Measurements from ENCODE around the gene CWC27. TPM values are rescaled to one million over a fixed set of nuclear protein-coding genes. Genes with fewer than 3 reads are reported as not detected.

CWC27 gene
- total and polyA plus RNA-seq, 9 of the 15 experiments (the other 6 are each of a cell fraction or from before 2014, with no cell fraction given) = 19.7 to 49.3 (median 38.3) TPM

GRCh38 chr5:64880821-64881220, 112.1 kb downstream of the CWC27 start (continued):
- TF ChIP-seq CUX1 (CRISPR knock-in tag; IDR thresholded peaks at IDR 0.05) = no peak
- TF ChIP-seq ETV5 (CRISPR knock-in tag; IDR thresholded peaks at IDR 0.05; ENCODE audit: low read depth) = no peak
- TF ChIP-seq XRCC3 (IDR thresholded peaks at IDR 0.05) = no peak
- no peak for TF ChIP-seq EP300 (IDR thresholded peaks at IDR 0.05; ENCODE audit: low read length)
- no peak for TF ChIP-seq CEBPZ (IDR thresholded peaks at IDR 0.05; ENCODE audit: borderline replicate concordance, low read depth, low read length)
- no peak for TF ChIP-seq ARID4B (CRISPR knock-in tag; IDR thresholded peaks at IDR 0.05)
- TF ChIP-seq CTBP1 (IDR thresholded peaks at IDR 0.05; ENCODE audit: borderline replicate concordance) = no peak

Measured in K562 (cell line).